IgD-negative memory B cell (primary cell): Measurements from ENCODE around the gene B4GALT5. TPM values are rescaled to one million over a fixed set of nuclear protein-coding genes. Genes with fewer than 3 reads are reported as not detected.
"Not testable (repeated sequence)": the region's sequence is repeated elsewhere in the genome, so short reads cannot be mapped to it uniquely, and the experiment has no call there.

ENCODE experiments used
- H3K27ac Mint-ChIP-seq, 3 donors: one replicate each; pipeline ENCODE4 v1.8.0; 2020 to 2022; ENCODE audit warnings: mild to moderate bottlenecking in 3 of 3, mixed read lengths in 3 of 3, moderate library complexity in 1 of 3
- H3K27me3 Mint-ChIP-seq: one replicate; pipeline ENCODE4 v1.8.0; 2021; ENCODE audit warnings: mixed read lengths
- H3K36me3 Mint-ChIP-seq: one replicate; pipeline ENCODE4 v1.8.0; 2020; ENCODE audit warnings: mild to moderate bottlenecking, mixed read lengths
- H3K4me1 Mint-ChIP-seq, 3 donors: one replicate each; pipeline ENCODE4 v1.8.0; 2020 to 2022; ENCODE audit warnings: mixed read lengths in 3 of 3, mild to moderate bottlenecking in 1 of 3
- H3K4me3 Mint-ChIP-seq, 4 donors: one replicate each; pipeline ENCODE4 v1.8.0; 2020 to 2022; ENCODE audit warnings: mild to moderate bottlenecking in 4 of 4, mixed read lengths in 4 of 4, moderate library complexity in 3 of 4
- H3K9me3 Mint-ChIP-seq, 3 donors: one replicate each; pipeline ENCODE4 v1.8.0; 2020 to 2021; ENCODE audit warnings: mixed read lengths in 3 of 3, mild to moderate bottlenecking in 1 of 3
- polyA plus RNA-seq: library from polyadenylated mRNA; unstranded; fragments of 300-500 nt; fragmentation: Illumina TruSeq; gene quantifications from one replicate; pipeline ENCODE4 v1.2.3, GENCODE V29; 2021

Gene B4GALT5
- polyA plus RNA-seq, 1 donor from 2014 or later: 0.48 TPM

DNA sequence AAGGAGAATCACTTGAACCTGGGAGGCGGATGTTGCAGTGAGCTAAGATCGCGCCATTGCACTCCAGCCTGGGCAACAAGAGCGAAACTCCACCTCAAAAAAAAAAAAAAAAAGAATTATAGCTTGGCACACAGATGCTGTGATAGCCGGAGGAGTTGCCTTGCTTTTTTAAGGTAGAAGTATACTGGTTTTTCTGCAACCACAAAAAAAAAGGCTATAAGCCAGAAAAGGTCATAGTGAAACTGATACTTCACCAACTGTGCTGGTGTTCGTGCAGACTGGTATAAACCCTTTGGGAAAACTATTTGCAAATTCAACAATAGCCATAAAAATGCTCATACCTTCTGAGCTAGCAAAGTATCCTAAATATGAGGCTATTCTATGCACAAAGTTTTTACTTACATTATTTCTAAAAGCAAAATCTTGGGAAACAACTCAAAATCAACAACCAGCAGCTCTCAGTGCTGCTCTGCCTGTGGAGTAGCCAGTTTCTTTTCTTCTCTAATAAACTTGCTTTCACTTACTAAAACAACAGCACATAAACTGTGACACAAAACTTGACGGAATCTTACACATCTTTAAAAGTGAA is 44.0 kb downstream of the B4GALT5 start:
- H3K9me3 Mint-ChIP-seq: no peaks in the 10 kb centered on the region
- H3K27ac Mint-ChIP-seq: peak overlapping the region; percentile 23 to 89 (median 37)
- H3K4me1 Mint-ChIP-seq: peaks cover 33 to 44% (median 38%) of the 10 kb centered on the region in 3 donors

GRCh38 chr20:49668878-49669195 is 44.8 kb downstream of the B4GALT5 start:
- Mint-ChIP-seq H3K27ac (peak overlapping the region in 2 of 3 donors; percentile 49 to 89), H3K4me3 (peak overlapping the region; percentile 52 to 94 (median 84)), H3K4me1 (peaks cover 33 to 44% (median 41%) of the 10 kb centered on the region in 3 donors)
- not testable (repeated sequence) for H3K36me3 Mint-ChIP-seq, H3K27me3 Mint-ChIP-seq, H3K9me3 Mint-ChIP-seq

More for the DNA sequence above, 44.0 kb downstream of the B4GALT5 start:
- peak overlapping the region; percentile 52 to 94 (median 84) for H3K4me3 Mint-ChIP-seq
- H3K36me3 Mint-ChIP-seq: peaks cover 3% of the 10 kb centered on the region
- no peaks in the 10 kb centered on the region for H3K27me3 Mint-ChIP-seq

DNA sequence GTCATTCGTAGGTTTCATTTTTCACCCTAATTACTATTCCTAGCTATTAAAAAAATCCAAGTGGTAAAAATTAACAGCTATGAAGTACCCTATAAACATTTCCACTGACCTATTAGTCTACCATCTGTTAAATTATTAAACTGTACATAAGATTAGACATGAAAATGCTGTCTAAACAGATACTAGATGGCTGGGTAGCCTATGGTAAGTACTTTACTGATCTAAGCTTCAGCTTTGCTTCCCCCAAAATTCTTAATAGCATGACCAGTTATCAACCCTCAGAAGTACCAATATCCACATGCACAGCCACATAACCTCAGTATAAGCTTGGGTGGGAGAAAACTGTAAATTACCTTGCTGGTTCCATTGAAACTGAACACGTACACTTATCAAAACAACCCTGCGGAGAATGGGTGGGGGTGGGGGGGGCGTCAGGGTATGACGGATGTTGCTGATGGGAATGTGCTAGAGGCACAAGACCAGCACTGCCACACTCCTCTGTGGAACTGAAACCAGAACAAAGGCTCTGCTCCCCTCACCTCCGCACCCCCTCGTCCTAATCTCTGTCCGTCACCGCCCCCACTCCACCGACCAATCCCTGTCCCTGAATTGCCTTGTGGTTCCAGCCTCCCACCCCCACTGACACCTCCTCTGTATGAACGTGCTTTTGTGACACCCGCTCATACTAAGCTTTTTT is 45.3 kb downstream of the B4GALT5 start:
- H3K9me3 Mint-ChIP-seq: no peaks in the 10 kb centered on the region
- H3K4me3 Mint-ChIP-seq: peak overlapping the region; percentile 52 to 94 (median 84)
- H3K36me3 Mint-ChIP-seq: peaks cover 3% of the 10 kb centered on the region
- H3K27me3 Mint-ChIP-seq: no peaks in the 10 kb centered on the region
- peak overlapping the region in 2 of 3 donors; percentile 49 to 89 for H3K27ac Mint-ChIP-seq
- peaks cover 30 to 39% (median 39%) of the 10 kb centered on the region in 3 donors for H3K4me1 Mint-ChIP-seq

GRCh38 chr20:49666911-49667310 is 46.8 kb downstream of the B4GALT5 start:
- Mint-ChIP-seq H3K27me3 (no peaks in the 10 kb centered on the region), H3K4me3 (no peak overlapping the region), H3K27ac (no peak overlapping the region), H3K36me3 (peaks cover 3% of the 10 kb centered on the region), H3K4me1 (peaks cover 24 to 37% (median 35%) of the 10 kb centered on the region in 3 donors), H3K9me3 (no peaks in the 10 kb centered on the region)

DNA sequence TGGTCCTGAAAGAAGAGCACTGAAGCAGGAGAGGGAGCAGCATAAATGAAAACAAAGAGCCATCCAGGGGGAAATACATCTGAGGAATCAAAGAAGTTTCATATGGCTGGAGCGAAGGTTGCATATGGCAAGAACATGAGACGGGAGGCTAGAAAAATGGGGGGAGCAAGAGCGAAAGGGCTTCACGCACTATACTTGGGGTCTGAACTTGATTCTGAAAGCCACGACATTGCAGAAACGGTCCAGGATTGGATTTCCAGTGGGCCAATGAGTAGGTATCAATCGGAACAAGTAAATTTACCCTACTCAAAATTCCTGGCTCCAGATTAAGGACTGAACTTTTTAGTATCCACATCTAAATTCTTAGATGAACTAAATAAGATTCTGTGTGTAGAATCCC is 47.9 kb downstream of the B4GALT5 start:
- Mint-ChIP-seq H3K27ac (no peak overlapping the region), H3K9me3 (no peaks in the 10 kb centered on the region), H3K36me3 (peaks cover 3% of the 10 kb centered on the region), H3K27me3 (no peaks in the 10 kb centered on the region), H3K4me3 (peak overlapping the region in 1 of 4 donors; percentile 3), H3K4me1 (peaks cover 20 to 34% (median 29%) of the 10 kb centered on the region in 3 donors)

GRCh38 chr20:49664612-49665313 is 48.9 kb downstream of the B4GALT5 start:
- no peak overlapping the region for H3K27ac Mint-ChIP-seq
- H3K4me1 Mint-ChIP-seq: peaks cover 13 to 24% (median 19%) of the 10 kb centered on the region in 3 donors
- H3K4me3 Mint-ChIP-seq: no peak overlapping the region
- no peaks in the 10 kb centered on the region for H3K9me3 Mint-ChIP-seq
- H3K36me3 Mint-ChIP-seq: peaks cover 3% of the 10 kb centered on the region
- H3K27me3 Mint-ChIP-seq: no peaks in the 10 kb centered on the region

GRCh38 chr20:49663112-49663511 is 50.6 kb downstream of the B4GALT5 start:
- Mint-ChIP-seq H3K4me1 (peaks cover 4 to 11% (median 8%) of the 10 kb centered on the region in 3 donors), H3K4me3 (peak overlapping the region in 1 of 4 donors; percentile 17), H3K27me3 (no peaks in the 10 kb centered on the region), H3K9me3 (no peaks in the 10 kb centered on the region), H3K27ac (no peak overlapping the region), H3K36me3 (peaks cover 3% of the 10 kb centered on the region)

DNA sequence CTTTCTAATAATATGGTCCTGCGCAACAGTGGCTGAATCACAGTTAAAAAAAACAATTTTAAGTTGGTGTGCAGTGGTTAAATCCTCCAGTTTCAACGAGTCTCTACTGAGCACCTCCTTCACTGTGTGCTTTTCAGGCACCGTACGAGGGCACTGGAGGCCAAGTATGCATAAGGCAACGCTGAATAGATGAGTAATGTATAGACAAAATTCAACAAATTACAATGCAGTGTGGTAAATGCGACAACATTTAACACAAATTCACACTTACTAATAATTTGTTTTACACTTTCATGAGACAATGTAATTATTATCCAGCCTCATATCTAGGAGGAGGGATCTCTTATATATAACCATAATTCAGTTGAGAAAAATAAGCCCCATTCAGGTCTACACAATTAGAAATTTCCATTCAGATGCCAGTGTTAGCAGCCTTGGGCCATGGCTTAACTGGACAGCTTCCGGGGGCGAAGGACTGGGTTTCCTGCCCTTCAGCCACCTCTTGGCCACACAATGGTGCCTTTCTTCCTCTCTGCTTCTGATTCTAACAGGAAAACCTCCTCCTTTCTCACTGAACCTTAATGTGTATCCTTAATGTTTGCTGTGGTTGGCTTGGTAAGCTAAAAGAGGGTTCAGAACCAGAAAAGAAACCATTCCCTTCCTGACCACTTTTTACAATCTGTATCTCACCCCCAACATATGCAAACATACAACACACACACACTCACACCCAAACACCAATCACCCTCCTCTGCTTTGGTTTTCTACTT is 51.9 kb downstream of the B4GALT5 start:
- Mint-ChIP-seq H3K4me3 (no peak overlapping the region), H3K36me3 (peaks cover 4% of the 10 kb centered on the region), H3K9me3 (no peaks in the 10 kb centered on the region), H3K27me3 (no peaks in the 10 kb centered on the region), H3K27ac (peak overlapping the region in 1 of 3 donors; percentile 27), H3K4me1 (peaks cover 4 to 13% (median 8%) of the 10 kb centered on the region in 3 donors)

DNA sequence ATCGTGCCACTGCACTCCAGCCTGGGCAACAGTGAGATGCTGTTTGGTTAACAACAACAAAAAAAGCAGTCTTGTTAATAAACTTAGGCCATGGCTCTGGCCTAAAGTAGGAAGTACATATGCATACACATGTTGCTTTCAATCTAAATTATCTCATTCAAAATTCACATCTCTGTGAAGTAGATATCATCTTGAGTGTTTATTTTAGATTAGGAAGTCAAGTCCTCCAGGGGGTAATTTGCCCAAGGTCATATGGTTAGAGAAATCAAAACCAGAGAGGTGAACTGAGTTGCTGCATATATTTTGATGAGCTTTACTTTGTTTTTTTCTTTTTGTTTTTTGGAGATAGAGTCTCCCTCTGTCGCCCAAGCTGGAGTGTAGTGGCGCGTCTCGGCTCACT is 52.8 kb downstream of the B4GALT5 start:
- Mint-ChIP-seq H3K9me3 (no peaks in the 10 kb centered on the region), H3K4me3 (no peak overlapping the region), H3K27ac (no peak overlapping the region), H3K36me3 (peaks cover 2% of the 10 kb centered on the region), H3K4me1 (peaks cover 3 to 15% (median 4%) of the 10 kb centered on the region in 3 donors), H3K27me3 (no peaks in the 10 kb centered on the region)

GRCh38 chr20:49659056-49659455 is 54.6 kb downstream of the B4GALT5 start:
- H3K36me3 Mint-ChIP-seq: peaks cover 2% of the 10 kb centered on the region
- H3K27ac Mint-ChIP-seq: no peak overlapping the region
- no peak overlapping the region for H3K4me3 Mint-ChIP-seq
- H3K9me3 Mint-ChIP-seq: no peaks in the 10 kb centered on the region
- peaks cover 2 to 12% (median 4%) of the 10 kb centered on the region in 3 donors for H3K4me1 Mint-ChIP-seq
- no peaks in the 10 kb centered on the region for H3K27me3 Mint-ChIP-seq

DNA sequence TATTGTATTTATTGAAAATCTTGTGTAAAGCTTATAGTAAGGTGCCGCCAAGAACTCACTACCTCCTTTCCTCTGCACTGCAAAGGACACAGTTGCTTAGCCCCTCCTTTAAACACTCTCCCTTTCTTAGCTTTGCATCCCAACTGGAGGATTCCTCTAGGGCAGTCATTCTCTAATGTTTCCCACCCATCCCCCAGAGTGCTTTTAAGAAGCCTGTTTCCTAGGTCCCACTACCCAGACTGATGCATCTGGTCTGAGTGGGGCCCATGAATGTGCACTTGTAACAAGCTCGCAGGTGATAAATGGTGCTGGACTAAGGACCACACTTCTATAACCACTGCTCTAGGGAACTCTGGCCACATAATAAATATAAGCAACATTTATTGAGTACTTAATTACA is 55.2 kb downstream of the B4GALT5 start:
- H3K36me3 Mint-ChIP-seq: peaks cover 4% of the 10 kb centered on the region
- H3K27ac Mint-ChIP-seq: no peak overlapping the region
- no peaks in the 10 kb centered on the region for H3K9me3 Mint-ChIP-seq
- no peaks in the 10 kb centered on the region for H3K27me3 Mint-ChIP-seq
- no peak overlapping the region for H3K4me3 Mint-ChIP-seq
- peaks cover 2 to 12% (median 4%) of the 10 kb centered on the region in 3 donors for H3K4me1 Mint-ChIP-seq

DNA sequence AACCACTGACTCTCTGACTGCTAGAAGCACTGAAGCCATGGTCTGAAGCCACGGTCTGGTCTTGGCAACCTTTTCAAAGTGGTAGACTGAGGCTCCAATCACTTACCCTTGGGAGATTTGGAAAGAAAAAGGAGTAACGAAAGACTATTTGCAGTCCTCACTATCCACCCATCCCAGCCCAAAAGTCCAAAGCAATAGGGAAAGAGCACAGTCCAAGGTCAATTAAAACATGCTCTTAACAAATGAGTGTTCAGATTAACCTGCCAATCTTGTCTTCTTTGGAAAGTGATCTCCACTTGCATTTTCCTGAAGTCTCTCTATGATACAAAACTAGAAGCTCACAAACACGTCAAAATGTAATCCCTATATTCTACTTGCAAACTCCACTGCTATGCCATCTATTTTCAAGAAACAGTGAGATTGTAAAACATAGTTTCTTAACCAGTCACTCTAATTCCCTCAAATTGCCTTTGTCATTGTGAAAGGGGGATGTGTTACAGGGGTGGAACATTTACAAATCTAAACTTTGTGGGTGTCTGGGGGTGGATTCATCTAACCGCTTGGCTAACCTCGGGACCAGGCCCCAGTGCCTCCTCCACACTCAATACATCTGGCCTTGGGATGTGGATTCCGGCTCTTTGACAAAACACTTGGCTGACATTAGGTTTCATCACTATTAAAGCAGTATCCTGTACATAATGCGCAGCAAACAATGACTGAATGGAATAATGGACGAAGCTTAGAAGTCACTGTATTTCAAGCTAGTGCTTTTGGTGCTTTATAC is 56.4 kb downstream of the B4GALT5 start:
- Mint-ChIP-seq H3K27ac (no peak overlapping the region), H3K4me1 (peaks cover 2 to 8% (median 4%) of the 10 kb centered on the region in 3 donors), H3K36me3 (peaks cover 5% of the 10 kb centered on the region), H3K4me3 (no peak overlapping the region), H3K9me3 (no peaks in the 10 kb centered on the region), H3K27me3 (no peaks in the 10 kb centered on the region)

GRCh38 chr20:49656304-49656703 is 57.4 kb downstream of the B4GALT5 start:
- H3K27ac Mint-ChIP-seq: no peak overlapping the region
- peaks cover 0 to 5% (median 2%) of the 10 kb centered on the region in 3 donors for H3K4me1 Mint-ChIP-seq
- peaks cover 5% of the 10 kb centered on the region for H3K36me3 Mint-ChIP-seq
- H3K27me3 Mint-ChIP-seq: no peaks in the 10 kb centered on the region
- H3K4me3 Mint-ChIP-seq: no peak overlapping the region
- no peaks in the 10 kb centered on the region for H3K9me3 Mint-ChIP-seq

DNA sequence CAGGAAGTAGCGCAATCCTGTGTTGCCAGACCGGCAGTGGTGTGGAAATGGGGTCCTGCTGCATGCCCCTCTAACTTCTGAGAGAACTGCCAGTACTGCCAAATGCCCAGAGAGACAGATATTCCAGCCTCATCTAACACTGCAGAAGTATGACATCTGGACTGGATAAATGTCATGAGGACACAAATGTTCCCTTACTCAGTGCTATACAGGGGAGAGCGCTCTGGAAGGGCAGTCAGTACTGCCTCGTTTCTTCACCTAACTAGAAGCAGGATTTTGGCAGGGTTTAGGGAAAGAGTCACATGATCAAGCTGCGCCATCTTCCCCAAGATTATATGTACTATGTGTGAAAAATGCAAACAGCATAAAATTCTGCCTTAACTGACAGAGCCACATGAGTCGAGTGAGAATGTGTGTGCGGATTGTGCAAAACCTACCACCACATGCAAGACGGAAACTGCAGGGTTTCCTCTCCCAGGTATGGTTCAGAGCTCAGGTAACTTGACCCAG is 59.7 kb downstream of the B4GALT5 start:
- Mint-ChIP-seq H3K9me3 (no peaks in the 10 kb centered on the region), H3K4me3 (no peak overlapping the region), H3K27ac (no peak overlapping the region), H3K36me3 (peaks cover 7% of the 10 kb centered on the region), H3K4me1 (peaks cover 0 to 5% (median 2%) of the 10 kb centered on the region in 3 donors), H3K27me3 (no peaks in the 10 kb centered on the region)
